GM12892 (cell line): ENCODE data around the gene HOGA1.
A peak's percentile ranks its signal among the peaks of the same experiment; 100 is the strongest.
"Not testable (repeated sequence)": the region's sequence is repeated elsewhere in the genome, so short reads cannot be mapped to it uniquely, and the experiment has no call there.

Source experiments
- DNase-seq: peaks from one replicate; pipeline ENCODE4 v3.0.0; 2011; ENCODE audit not compliant: insufficient read length
- FAIRE-seq: peaks from 2 replicates; lab custom pipeline; 2011; peaks lifted over from hg19 to GRCh38; lab: Jason Lieb, UNC
- POLR2A ChIP-seq: IDR thresholded peaks from 2 replicates; pipeline ENCODE4 v1.6.1; 2011; ENCODE audit warnings: low read depth, low read length, control low read depth
- POLR2AphosphoS5 ChIP-seq: IDR thresholded peaks from 2 replicates; pipeline ENCODE4 v1.6.1; 2011; ENCODE audit warnings: low read depth, low read length, control low read depth
- TAF1 ChIP-seq: IDR thresholded peaks from 2 replicates; pipeline ENCODE4 v1.6.1; 2011; ENCODE audit warnings: low read depth, mild to moderate bottlenecking, control low read depth, low read length, borderline replicate concordance

HOGA1 gene

DNA sequence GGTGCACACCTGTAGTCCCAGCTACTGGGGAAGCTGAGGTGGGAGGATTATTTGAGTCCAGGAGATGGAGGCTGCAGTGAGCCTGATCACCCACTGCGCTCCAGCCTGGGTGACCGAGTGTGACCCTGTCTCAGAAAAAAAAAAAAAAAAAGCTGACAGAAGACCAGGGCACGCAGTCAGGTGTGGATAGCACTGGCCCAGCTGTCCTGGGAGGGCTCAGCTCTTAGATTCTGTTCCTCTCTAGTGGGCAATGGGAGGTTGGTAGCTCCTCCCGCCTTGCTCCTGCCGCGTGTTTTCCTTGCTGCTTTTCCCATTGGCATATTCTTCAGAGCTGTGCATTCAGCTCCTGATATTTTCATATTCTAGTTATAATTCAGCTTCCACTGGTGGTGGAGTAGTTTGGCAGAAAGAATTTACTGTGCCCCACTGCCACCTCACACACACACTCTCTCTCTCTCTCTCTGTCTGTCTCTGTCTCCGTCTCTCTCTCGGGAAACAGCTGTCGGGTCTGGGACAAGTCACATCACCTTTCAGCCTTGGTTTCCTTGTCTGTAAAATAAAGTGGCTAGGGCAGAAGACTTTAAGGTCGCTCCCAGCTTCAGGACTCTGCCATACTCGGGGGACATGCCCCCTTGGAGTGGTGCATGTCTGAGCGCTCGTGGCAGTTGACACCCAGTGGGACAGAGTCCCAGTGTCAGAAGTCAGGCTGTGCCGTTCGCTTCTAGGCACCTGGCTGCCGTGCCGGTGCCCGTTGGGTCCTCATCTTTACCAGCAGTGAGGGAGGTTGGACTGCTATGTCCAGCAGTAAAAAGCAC is 37.5 kb upstream of the HOGA1 start:
- DNase-seq: no peak
- FAIRE-seq: no peak
- TF ChIP-seq POLR2A (no peak), POLR2AphosphoS5 (no peak), TAF1 (no peak)

DNA sequence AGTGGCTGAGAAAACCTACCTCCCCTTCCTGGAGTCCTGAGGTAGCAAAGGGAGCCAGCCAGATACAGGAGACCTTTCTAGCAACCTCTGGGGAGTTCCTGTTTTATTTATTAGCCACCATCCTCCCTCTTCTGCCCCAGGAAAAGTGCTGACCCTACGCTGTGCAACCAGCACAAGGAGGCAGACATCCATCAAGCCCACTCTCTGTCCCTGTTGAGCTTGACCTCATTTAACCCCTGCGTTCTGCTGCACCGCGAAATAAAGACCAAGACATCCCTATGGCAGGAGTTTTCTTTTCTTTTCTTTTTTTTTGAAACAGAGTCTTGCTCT is 37.0 kb upstream of the HOGA1 start:
- DNase-seq: no peak
- no peak for TF ChIP-seq TAF1
- TF ChIP-seq POLR2AphosphoS5: no peak
- TF ChIP-seq POLR2A: no peak
- FAIRE-seq: no peak

DNA sequence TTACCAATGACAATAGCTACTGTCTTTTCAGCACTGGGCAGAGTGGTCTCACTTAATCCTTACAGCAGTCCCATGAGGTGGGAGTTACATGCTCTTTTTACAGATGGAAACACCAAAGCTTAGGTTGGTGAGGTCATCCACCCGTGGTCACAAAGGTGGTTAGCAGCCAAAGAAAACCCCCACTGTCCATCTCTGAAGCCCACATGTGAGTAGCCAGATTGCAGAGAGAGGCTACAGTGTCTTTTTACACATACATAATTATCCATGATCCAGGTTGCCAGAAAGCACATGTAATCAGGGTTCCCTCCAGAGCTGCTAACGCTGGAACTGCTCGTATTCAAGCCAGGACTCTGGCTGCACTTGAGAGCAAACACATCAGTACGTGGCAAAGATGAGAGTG is 36.2 kb upstream of the HOGA1 start:
- FAIRE-seq (peak; percentile 46), DNase-seq (no peak)
- TF ChIP-seq POLR2A (no peak), POLR2AphosphoS5 (no peak), TAF1 (no peak)

DNA sequence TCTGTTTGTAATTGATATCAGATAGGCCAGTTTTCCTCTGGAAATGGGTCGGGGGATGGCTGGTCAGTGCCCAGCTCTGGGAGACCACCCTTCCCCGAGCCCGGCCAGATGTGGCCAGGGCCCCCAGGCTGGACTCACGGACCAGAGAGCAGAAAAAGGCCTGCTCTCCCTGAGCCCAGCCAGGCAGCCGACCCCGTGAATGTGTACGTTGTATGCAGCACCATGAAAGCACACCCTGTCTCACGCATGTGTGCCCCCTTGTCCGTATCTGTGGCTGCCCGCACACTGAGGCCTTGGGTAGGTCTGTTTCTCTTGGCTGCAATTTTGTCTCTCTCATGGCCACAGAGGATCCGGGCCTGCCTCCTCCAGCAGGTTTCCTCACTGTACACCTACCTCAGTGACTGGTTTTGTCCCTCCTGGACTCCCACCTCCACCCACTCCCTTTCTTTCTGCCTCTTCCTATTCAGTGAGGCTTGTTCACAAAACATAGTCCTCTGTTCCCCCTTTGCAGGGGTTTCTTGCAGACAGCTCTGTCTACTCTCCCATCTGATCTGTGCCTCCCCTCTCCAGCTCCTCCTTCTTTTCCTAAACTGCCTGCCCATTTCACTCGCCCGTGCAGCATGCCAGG is 35.2 kb upstream of the HOGA1 start:
- DNase-seq (no peak), FAIRE-seq (no peak)

DNA sequence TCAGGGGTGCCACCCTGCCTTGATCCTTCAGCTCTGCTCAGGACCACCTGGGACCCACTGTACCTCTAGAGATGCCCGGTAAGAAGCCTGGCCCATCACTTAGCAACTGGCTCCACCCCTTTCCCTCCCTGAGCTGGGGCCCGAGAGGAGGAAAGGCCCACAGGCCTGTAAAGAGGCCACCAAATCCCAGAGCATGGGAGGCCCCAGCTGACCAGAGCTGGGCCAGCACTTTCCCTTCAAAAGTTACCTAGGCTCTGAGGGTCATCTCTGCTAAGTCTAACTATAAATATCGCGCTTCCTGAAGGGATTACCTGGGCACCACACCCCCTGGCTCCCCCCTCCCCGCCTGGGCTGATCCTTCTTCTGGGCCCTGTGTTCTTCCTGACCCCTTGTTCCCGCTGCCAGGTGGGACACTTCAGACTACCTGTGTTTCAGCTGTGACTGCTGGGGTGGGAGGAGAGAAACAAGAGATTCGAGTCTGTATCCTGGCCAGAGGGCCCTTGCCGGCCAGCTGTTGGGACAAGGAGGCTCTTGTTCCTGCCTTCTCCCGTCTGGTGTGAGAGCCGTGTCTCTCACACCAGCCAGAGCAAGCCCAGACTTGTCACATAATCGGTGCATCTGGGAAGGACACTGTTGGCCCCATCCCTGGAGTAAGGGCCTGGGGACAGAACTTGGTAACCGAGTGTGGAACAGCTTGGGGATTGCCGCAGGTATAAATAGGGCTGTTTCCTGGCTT is 34.4 kb upstream of the HOGA1 start:
- DNase-seq: no peak

More for the DNA sequence above, 35.2 kb upstream of the HOGA1 start:
- TF ChIP-seq TAF1 (no peak), POLR2AphosphoS5 (no peak), POLR2A (no peak)

DNA sequence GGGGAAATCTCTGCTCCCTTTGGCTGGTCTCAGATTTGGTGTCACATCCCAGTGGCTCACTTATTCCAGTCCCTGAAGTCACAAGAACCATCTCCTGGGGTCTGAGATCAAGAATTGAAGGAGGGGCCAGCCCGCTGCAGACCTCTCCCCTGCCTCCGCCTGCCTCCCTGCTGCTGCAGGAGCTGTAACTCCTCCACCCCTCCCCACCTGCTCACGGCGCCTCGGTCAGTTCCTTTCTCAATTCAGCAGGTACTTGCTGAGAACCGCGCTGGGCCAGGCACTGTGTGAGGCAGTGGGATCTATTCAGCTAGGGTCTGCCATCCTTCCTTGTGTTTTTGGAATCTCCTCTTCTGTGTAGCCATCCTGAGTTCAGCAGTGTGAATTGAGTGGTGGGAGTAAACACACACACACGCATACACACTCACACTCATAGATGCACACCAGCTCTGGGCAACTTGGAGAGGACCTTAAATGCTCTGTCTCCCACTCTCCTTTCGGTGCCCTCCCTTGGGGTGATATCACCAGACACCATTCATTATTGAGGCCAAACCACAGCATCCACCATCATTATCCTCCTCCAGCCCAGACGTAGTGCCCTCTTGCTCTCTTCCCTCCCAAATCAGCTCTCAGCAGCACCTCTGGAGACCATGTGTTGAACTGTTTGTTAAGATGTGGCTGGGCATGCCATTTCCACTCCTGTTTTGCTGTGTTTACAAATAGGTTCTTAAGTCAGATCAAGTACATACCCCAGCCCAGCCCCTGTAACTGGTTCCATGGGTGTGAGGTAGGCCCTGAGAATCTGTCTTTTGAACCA is 33.6 kb upstream of the HOGA1 start:
- TF ChIP-seq POLR2AphosphoS5 (no peak), TAF1 (no peak), POLR2A (no peak)
- peak; percentile 27 for FAIRE-seq
- no peak for DNase-seq

More for the DNA sequence above, 34.4 kb upstream of the HOGA1 start:
- peak; percentile 77 for FAIRE-seq
- TF ChIP-seq POLR2AphosphoS5 (no peak), POLR2A (no peak), TAF1 (no peak)

DNA sequence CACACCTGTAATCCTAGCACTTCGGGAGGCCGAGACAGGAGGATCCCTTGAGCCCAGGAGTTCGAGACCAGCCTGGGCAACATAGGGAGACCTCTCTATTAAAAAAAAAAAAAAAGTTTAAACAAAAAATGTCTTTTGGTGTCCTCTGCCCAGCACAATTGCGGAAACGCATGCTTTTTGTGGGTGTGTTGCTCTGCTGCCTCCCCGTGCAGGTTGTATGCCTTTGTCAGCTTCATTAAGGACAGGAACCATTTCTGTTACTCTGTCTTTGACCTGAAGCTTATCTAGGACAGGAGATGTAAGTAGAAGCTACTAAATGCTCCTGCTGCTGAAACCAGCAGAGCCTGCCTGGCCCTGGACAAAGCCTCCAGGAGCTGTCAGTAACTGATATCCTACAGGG is 32.9 kb upstream of the HOGA1 start:
- no peak for TF ChIP-seq POLR2A
- no peak for TF ChIP-seq TAF1
- TF ChIP-seq POLR2AphosphoS5: no peak
- no peak for FAIRE-seq

DNA sequence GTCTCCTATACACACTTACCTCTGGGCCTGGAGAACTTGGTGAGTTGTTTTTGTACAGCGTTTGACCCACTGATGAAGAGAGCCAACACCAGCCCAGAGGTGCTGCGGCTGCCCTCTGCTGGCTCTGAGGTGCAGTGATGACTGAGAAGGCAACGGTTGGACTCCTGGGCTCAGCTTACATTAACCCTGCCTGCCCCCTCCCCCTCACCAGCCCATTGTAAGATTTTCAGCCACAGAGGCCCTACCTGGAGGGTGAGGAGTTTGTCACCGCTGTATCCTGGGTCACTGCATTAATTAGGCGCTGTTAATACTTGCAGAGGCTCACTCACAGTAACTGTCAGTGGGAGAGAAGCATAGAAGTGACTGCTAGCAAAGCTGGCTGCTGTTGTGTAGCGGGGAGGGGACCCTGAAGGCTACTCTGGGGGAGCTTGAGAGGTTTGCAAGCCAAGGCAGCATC is 30.6 kb upstream of the HOGA1 start:
- FAIRE-seq (peak; percentile 89), DNase-seq (no peak)
- TF ChIP-seq POLR2AphosphoS5: no peak
- no peak for TF ChIP-seq POLR2A
- no peak for TF ChIP-seq TAF1

More for the DNA sequence above, 32.9 kb upstream of the HOGA1 start:
- no peak for DNase-seq

DNA sequence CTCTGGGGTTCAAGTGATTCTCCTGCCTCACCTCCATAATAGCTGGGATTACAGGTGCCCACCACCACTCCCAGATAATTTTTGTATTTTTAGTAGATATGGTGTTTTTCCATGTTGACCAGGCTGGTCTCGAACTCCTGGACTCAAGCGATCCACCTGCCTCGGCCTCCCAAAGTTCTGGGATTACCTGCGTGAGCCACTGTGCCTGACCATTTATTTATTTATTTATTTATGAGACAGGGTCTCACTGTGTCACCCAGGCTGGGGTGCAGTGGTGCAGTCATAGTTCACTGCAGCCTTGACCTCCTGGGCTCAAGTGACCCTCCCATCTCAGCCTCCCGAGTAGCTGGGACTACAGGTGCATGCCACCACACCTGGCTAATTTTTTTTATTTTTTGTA is 29.9 kb upstream of the HOGA1 start:
- not testable (repeated sequence) for FAIRE-seq, DNase-seq

DNA sequence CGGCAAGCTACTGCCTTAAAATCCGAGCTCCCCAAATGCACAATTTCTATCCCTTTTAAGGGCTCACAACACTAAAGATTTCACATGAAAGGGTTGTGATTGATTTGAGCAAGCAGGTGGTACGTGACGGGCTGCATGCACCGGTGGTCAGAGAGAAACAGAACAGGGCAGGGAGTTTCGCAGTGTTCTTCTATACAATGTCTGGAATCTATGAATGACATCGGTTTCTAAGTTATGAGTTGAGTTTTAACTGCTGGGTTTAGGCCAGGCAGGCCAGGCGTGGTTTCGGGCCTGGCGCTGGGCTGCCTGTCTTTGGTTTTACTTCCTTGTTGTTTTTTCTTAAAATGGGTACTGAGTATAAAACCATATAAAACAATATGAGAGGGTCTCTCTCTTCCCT is 28.6 kb upstream of the HOGA1 start:
- not testable (repeated sequence) for DNase-seq
- FAIRE-seq: peak; percentile 42

DNA sequence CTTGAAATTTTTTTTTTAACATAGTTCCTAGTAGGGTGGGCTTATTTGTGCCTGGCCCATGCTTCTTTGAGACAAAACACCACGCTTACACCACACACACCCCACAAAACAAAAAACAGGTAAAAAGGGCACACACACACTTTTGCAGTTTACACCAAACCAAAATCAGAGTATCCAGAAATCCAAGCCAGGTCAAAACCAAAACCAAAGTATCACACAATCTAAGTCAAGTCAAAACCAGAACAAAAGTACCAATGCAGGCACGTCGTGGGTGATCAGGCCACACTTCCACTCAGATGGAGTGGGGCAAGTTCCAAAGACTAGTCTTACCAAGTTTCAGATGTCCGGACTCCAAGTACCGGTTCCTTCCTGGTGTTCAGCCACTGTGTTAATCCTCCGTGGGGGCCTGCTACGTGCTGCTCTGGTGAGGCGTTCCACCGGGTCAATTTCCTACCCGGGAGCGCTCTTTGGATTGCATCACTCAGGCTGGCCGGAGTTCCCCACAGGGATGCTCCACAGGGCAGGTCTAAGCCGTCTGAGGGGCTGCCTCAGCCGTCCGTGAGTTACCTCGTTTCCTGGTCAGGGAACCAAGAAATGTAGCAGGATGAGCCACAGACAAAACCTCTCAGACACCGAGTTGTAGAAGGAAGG is 23.3 kb upstream of the HOGA1 start:
- FAIRE-seq, DNase-seq: not testable (repeated sequence)

DNA sequence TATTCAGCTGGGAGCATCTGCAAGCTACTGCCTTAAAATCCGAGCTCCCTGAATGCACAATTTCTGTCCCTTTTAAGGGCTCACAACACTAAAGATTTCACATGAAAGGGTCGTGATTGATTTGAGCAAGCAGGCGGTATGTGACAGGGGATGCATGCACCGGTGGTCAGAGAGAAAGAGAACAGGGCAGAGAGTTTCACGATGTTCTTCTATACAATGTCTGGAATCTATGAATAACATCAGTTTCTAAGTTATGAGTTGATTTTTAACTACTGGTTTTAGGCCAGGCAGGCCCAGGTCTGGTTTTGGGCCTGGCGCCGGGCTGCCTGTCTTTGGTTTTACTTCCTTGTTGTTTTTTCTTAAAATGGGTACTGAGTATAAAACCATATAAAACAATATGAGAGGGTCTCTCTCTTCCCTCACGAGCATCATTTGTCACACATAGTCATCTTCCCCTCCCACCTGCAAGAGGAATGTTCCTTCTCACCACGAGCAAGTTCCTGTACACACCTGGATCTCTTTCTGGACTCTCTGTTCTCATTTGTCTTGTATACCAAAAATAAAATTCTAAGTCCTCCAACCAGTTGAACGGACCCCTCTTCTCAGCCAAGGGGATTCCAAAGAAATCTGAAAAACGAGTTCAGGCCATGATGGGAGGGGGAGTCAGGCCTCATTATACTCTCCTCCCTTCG is 22.7 kb upstream of the HOGA1 start:
- FAIRE-seq, DNase-seq: not testable (repeated sequence)

DNA sequence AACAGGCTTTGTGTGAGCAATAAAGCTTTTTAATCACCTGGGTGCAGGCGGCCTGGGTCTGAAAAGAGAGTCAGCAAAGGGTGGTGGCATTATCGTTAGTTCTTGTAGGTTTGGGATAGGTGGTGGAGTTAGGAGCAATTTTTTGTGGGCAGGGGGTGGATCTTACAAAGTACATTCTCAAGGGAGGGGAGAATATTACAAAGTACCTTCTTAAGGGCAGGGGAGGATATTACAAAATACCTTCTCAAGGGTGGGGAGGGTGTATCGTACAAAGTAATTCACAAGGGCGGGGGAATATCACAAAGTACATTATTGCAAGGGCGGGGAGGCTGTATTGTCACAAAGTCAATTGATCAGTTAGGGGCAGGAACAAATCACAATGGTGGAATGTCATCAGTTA is 21.9 kb upstream of the HOGA1 start:
- not testable (repeated sequence) for DNase-seq, FAIRE-seq
